ENCODE results near the gene CLK3. TPM values are rescaled to one million over a fixed set of nuclear protein-coding genes. Genes with fewer than 3 reads are reported as not detected.
A peak's percentile ranks its signal among the peaks of the same experiment; 100 is the strongest.

Gene CLK3
- total and polyA plus RNA-seq, 2 donors (not counting 1 experiment from before 2014, with no cell fraction given), result 176 to 350 TPM

DNA sequence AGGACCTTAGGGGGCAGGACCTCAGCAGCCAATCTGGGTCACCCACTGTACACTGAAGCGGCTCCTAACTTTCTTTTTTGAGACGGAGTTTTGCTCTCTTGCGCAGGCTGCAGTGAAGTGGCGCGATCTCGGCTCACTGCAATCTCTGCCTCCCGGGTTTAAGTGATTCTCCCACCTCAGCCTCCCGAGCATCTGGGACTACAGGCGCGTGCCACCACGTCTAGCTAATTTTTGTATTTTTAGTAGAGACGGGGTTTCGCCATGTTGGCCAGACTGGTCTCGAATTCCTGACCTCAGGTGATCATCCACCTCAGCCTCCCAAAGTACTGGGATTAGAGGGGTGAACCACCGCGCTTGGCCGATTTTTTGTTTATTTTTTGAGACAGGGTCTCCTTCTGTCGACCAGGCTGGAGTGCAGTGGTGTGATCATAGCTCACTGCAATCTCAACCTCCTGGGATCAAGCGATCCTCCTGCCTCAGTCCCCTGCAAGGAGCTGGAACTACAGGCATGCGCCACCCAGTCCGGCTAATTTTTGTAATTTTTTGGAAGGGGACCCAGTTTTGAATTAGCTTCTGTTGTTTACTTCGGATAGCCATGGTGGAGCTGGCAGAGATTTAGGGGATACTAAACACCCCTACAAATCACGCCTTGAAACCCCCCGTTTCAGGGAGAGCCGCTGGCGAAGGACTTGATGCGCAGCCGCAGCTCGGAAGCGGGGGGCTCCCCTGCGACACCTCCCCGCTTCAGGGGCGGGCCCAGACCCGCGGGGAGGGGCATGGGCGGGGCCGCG lies 1.5 kb upstream of the CLK3 start:
- Histone ChIP-seq H2AFZ (ENCODE audit: insufficient read depth, low read depth, low read length, poor library complexity, severe bottlenecking) (peak overlapping the region; percentile 85), H3K4me2 (replicated peaks; ENCODE audit: low read depth, low read length, poor library complexity, severe bottlenecking) (peak overlapping the region; percentile 99), H3K27ac (ENCODE audit: low read length in 2 of 2) (peak overlapping the region; percentile 52 to 99), H3K9ac (ENCODE audit: low read length) (peak overlapping the region; percentile 100), H3K36me3 (replicated peaks in 1 of 2; ENCODE audit: control extremely low read depth in 1 of 2, control insufficient read depth in 1 of 2, extremely low read depth in 1 of 2, insufficient read depth in 2 of 2, low read length in 1 of 2) (peaks cover 0 to 8% of the 10 kb centered on the region in 2 experiments), H3K79me2 (ENCODE audit: control insufficient read depth, insufficient read depth, low read length) (peaks cover 42% of the 10 kb centered on the region), H3K4me3 (ENCODE audit: control extremely low read depth in 1 of 5, extremely low read depth in 1 of 5, insufficient read depth in 1 of 5, low read depth in 2 of 5, low read length in 4 of 5) (peak overlapping the region; percentile 40 to 100 (median 100)), H3K9me3 (ENCODE audit: control extremely low read depth in 1 of 3, control insufficient read depth in 2 of 3, insufficient read depth in 1 of 3, low read length in 2 of 3) (no peaks in the 10 kb centered on the region), H3K27me3 (replicated peaks in 1 of 4; ENCODE audit: control extremely low read depth in 1 of 4, control insufficient read depth in 3 of 4, insufficient read depth in 4 of 4, low read length in 3 of 4) (no peaks in the 10 kb centered on the region), H3K4me1 (ENCODE audit: control insufficient read depth in 2 of 2, insufficient read depth in 2 of 2, low read length in 2 of 2) (peaks cover 18 to 33% of the 10 kb centered on the region in 2 donors), H4K20me1 (ENCODE audit: control insufficient read depth, insufficient read depth, low read length, poor library complexity, severe bottlenecking) (peaks cover 34% of the 10 kb centered on the region)
- 39% methylated on average over 24 of the region's 38 CpGs for WGBS (ENCODE audit: insufficient coverage)
- CTCF ChIA-PET, result interaction anchor here (0.5 to 17.8 kb wide), 9 partner anchors 19 to 241 kb away, joined by 3 to 371 read pairs (median 3); partner anchors contain the start of gene UBL7
- Mint-ChIP-seq H3K4me3 (peak overlapping the region; percentile 92), H3K27me3 (no peaks in the 10 kb centered on the region), H3K9me3 (ENCODE audit: insufficient read depth) (no peaks in the 10 kb centered on the region), H3K27ac (peak overlapping the region; percentile 67), H3K4me1 (peaks cover 32% of the 10 kb centered on the region)
- intact Hi-C loops (cut with micrococcal nuclease), result loop anchor here (1.0 to 2.0 kb wide), 5 partner anchors 16 to 259 kb away; partner anchors contain the start of genes SCAMP2 and ULK3
- DNase-seq, result no peak
- TF ChIP-seq, protein P1, sequence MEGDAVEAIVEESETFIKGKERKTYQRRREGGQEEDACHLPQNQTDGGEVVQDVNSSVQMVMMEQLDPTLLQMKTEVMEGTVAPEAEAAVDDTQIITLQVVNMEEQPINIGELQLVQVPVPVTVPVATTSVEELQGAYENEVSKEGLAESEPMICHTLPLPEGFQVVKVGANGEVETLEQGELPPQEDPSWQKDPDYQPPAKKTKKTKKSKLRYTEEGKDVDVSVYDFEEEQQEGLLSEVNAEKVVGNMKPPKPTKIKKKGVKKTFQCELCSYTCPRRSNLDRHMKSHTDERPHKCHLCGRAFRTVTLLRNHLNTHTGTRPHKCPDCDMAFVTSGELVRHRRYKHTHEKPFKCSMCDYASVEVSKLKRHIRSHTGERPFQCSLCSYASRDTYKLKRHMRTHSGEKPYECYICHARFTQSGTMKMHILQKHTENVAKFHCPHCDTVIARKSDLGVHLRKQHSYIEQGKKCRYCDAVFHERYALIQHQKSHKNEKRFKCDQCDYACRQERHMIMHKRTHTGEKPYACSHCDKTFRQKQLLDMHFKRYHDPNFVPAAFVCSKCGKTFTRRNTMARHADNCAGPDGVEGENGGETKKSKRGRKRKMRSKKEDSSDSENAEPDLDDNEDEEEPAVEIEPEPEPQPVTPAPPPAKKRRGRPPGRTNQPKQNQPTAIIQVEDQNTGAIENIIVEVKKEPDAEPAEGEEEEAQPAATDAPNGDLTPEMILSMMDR (IDR thresholded peaks at IDR 0.05), result no peak
- TF ChIP-seq EZH2 (IDR thresholded peaks at IDR 0.05; ENCODE audit: borderline replicate concordance, insufficient read depth, low read depth, low read length, poor library complexity, severe bottlenecking), result no peak
- POLR2A ChIA-PET, result interaction anchor here (0.9 to 1.8 kb wide), 4 partner anchors 16 to 73 kb away, joined by 3 to 12 read pairs (median 4); partner anchors contain the start of gene ARID3B
- no peak for ATAC-seq (ENCODE audit: low read depth)
